Ectodermal cell (in vitro differentiated cells): Measurements from ENCODE around the gene D2HGDH.
"Not testable (repeated sequence)": the region's sequence is repeated elsewhere in the genome, so short reads cannot be mapped to it uniquely, and the experiment has no call there.

Experiments used
- H3K27ac ChIP-seq: 2 replicates; pipeline ENCODE4 v1.7.0; 2013; ENCODE audit warnings: mild to moderate bottlenecking, low read depth, low read length; ENCODE audit not compliant: insufficient read depth, poor library complexity, severe bottlenecking
- H3K27me3 ChIP-seq: 2 replicates; pipeline ENCODE4 v1.7.0; 2013; ENCODE audit warnings: mild to moderate bottlenecking, low read length; ENCODE audit not compliant: insufficient read depth, control insufficient read depth, poor library complexity, severe bottlenecking
- H3K36me3 ChIP-seq: one replicate; pipeline ENCODE4 v1.7.0; 2013; ENCODE audit warnings: low read length; ENCODE audit not compliant: control insufficient read depth, insufficient read depth
- H3K4me1 ChIP-seq: one replicate; pipeline ENCODE4 v1.7.0; 2013; ENCODE audit warnings: low read length; ENCODE audit not compliant: control insufficient read depth, insufficient read depth
- H3K4me3 ChIP-seq: 2 replicates; pipeline ENCODE4 v1.7.0; 2013; ENCODE audit warnings: low read depth, low read length, control low read depth; ENCODE audit not compliant: insufficient read depth
- H3K9me3 ChIP-seq: 2 replicates; pipeline ENCODE4 v1.7.0; 2013; ENCODE audit warnings: mild to moderate bottlenecking, low read length, moderate library complexity; ENCODE audit not compliant: control insufficient read depth
- WGBS, 2 experiments: methylation state at CpG; one replicate each; pipeline ENCODE4 v1.1.7; 2013; ENCODE audit warnings: missing lambda C conversion rate in 2 of 2; 5-methylcytosine and 5-hydroxymethylcytosine counted together

Gene D2HGDH

GRCh38 chr2:241759067-241759807, 24.8 kb downstream of the D2HGDH start:
- Histone ChIP-seq H3K27me3 (no peaks in the 10 kb centered on the region), H3K4me3 (no peak overlapping the region), H3K9me3 (no peaks in the 10 kb centered on the region), H3K36me3 (peaks cover 17% of the 10 kb centered on the region), H3K27ac (no peak overlapping the region), H3K4me1 (peaks cover under 1% of the 10 kb centered on the region)
- 94% methylated on average over 20 of the region's 20 CpGs for WGBS, 2 experiments

- H3K4me1 ChIP-seq, H3K4me3 ChIP-seq, H3K9me3 ChIP-seq, H3K27ac ChIP-seq, H3K27me3 ChIP-seq: not testable (repeated sequence)
- 95 to 97% methylated on average over 7 of the region's 16 CpGs for WGBS, 2 experiments
- H3K36me3 ChIP-seq: peaks cover 17% of the 10 kb centered on the region
These were observed 25.5 kb downstream of the D2HGDH start for GRCh38 chr2:241759893-241760292.

GRCh38 chr2:241760301-241760771, 25.9 kb downstream of the D2HGDH start:
- peaks cover 8% of the 10 kb centered on the region for H3K4me1 ChIP-seq
- H3K27ac ChIP-seq: no peak overlapping the region
- no peaks in the 10 kb centered on the region for H3K27me3 ChIP-seq
- H3K36me3 ChIP-seq: peaks cover 17% of the 10 kb centered on the region
- no peak overlapping the region for H3K4me3 ChIP-seq
- WGBS, 2 experiments: 94 to 96% methylated on average over 17 of the region's 17 CpGs
- H3K9me3 ChIP-seq: no peaks in the 10 kb centered on the region

GRCh38 chr2:241762321-241762932, 28.0 kb downstream of the D2HGDH start:
- peaks cover 12% of the 10 kb centered on the region for H3K36me3 ChIP-seq
- H3K27me3 ChIP-seq: no peaks in the 10 kb centered on the region
- H3K27ac ChIP-seq: no peak overlapping the region
- no peak overlapping the region for H3K4me3 ChIP-seq
- 94 to 95% methylated on average over 18 of the region's 18 CpGs for WGBS, 2 experiments
- no peaks in the 10 kb centered on the region for H3K9me3 ChIP-seq
- H3K4me1 ChIP-seq: peaks cover 8% of the 10 kb centered on the region

- H3K4me3 ChIP-seq: no peak overlapping the region
- H3K9me3 ChIP-seq: no peaks in the 10 kb centered on the region
- peaks cover 8% of the 10 kb centered on the region for H3K4me1 ChIP-seq
- no peak overlapping the region for H3K27ac ChIP-seq
- no peaks in the 10 kb centered on the region for H3K27me3 ChIP-seq
- WGBS, 2 experiments: 94 to 95% methylated on average over 13 of the region's 13 CpGs
- peaks cover 12% of the 10 kb centered on the region for H3K36me3 ChIP-seq
These were observed 28.5 kb downstream of the D2HGDH start for GRCh38 chr2:241762933-241763369.

GRCh38 chr2:241763551-241764274, 29.3 kb downstream of the D2HGDH start:
- WGBS, 2 experiments: 90 to 93% methylated on average over 20 of the region's 20 CpGs
- no peak overlapping the region for H3K27ac ChIP-seq
- H3K4me1 ChIP-seq: peaks cover 8% of the 10 kb centered on the region
- H3K9me3 ChIP-seq: no peaks in the 10 kb centered on the region
- H3K27me3 ChIP-seq: no peaks in the 10 kb centered on the region
- peaks cover 12% of the 10 kb centered on the region for H3K36me3 ChIP-seq
- H3K4me3 ChIP-seq: no peak overlapping the region

GRCh38 chr2:241764275-241765241, 30.1 kb downstream of the D2HGDH start:
- no peak overlapping the region for H3K27ac ChIP-seq
- no peaks in the 10 kb centered on the region for H3K27me3 ChIP-seq
- peaks cover 8% of the 10 kb centered on the region for H3K4me1 ChIP-seq
- peaks cover 12% of the 10 kb centered on the region for H3K36me3 ChIP-seq
- no peaks in the 10 kb centered on the region for H3K9me3 ChIP-seq
- no peak overlapping the region for H3K4me3 ChIP-seq
- 68 to 69% methylated on average over 27 of the region's 27 CpGs for WGBS, 2 experiments

- 95% methylated on average over 37 of the region's 37 CpGs for WGBS, 2 experiments
- Histone ChIP-seq H3K4me3 (no peak overlapping the region), H3K9me3 (no peaks in the 10 kb centered on the region), H3K27ac (no peak overlapping the region), H3K27me3 (no peaks in the 10 kb centered on the region), H3K36me3 (no peaks in the 10 kb centered on the region), H3K4me1 (peaks cover 21% of the 10 kb centered on the region)
These were observed 33.2 kb downstream of the D2HGDH start for GRCh38 chr2:241767464-241768250.

- 92 to 93% methylated on average over 29 of the region's 29 CpGs for WGBS, 2 experiments
- peaks cover 21% of the 10 kb centered on the region for H3K4me1 ChIP-seq
- no peak overlapping the region for H3K27ac ChIP-seq
- H3K27me3 ChIP-seq: no peaks in the 10 kb centered on the region
- no peak overlapping the region for H3K4me3 ChIP-seq
- H3K36me3 ChIP-seq: no peaks in the 10 kb centered on the region
- no peaks in the 10 kb centered on the region for H3K9me3 ChIP-seq
These were observed 33.9 kb downstream of the D2HGDH start for GRCh38 chr2:241768251-241768711.
